ENCODE results near the gene RSU1. TPM values are rescaled to one million over a fixed set of nuclear protein-coding genes. Genes with fewer than 3 reads are reported as not detected.

The RSU1 gene
- total RNA-seq, 1 donor from 2014 or later: 75.3 TPM

DNA sequence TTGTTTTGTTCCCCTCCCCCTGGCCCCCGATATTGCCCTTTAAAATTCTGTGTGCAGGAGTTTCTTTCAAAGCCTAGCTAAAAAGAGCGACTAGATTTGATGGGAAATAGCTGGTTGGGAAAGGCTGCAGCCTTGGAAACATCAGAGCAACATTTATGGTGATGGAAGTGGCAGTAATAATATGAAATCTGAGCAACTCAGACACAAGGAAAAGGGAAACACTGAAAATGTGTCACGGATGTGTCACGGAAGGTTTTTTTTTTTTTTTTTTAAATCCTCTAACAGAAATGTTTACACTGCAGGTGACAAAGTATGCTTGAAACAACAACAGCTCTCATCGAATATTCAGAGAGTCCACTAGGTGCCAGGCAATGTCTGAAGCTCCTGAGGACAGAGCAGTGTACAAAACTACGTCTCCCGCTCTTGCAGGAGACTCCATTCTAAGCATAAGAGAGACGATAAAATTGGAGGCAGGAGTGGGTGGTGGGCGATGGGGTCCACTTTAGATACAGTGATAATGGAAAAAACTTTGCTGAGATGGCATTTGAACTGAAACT lies 143.0 kb downstream of the RSU1 start:
- no peak for DNase-seq (ENCODE audit: low read depth)

DNA sequence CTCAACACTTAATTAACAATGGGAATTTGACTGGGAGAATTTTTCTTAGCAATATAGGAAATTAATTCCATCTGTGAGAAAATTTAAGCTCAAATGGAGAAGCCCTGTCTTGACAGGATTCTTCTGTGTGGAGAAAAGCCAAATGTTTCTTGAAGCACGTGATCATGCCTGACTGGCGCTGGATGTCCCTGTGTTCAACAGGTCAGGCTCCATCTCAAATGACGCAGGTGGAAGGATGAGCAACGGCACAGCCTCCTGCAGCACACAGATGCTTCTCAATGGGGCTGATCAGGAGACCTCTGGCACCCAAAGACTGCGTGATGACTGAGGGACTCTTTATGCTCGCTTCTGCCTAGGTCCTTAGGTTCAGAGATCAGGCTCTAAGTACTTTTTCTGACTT lies 143.8 kb downstream of the RSU1 start:
- H3K4me3 ChIP-seq (ENCODE audit: low read depth, low read length): no peak overlapping the region
- H3K27me3 ChIP-seq (ENCODE audit: control insufficient read depth, insufficient read depth, low read length): no peaks in the 10 kb centered on the region
- no peak for DNase-seq (ENCODE audit: low read depth)
- TF ChIP-seq, protein P1, sequence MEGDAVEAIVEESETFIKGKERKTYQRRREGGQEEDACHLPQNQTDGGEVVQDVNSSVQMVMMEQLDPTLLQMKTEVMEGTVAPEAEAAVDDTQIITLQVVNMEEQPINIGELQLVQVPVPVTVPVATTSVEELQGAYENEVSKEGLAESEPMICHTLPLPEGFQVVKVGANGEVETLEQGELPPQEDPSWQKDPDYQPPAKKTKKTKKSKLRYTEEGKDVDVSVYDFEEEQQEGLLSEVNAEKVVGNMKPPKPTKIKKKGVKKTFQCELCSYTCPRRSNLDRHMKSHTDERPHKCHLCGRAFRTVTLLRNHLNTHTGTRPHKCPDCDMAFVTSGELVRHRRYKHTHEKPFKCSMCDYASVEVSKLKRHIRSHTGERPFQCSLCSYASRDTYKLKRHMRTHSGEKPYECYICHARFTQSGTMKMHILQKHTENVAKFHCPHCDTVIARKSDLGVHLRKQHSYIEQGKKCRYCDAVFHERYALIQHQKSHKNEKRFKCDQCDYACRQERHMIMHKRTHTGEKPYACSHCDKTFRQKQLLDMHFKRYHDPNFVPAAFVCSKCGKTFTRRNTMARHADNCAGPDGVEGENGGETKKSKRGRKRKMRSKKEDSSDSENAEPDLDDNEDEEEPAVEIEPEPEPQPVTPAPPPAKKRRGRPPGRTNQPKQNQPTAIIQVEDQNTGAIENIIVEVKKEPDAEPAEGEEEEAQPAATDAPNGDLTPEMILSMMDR (IDR thresholded peaks at IDR 0.05; ENCODE audit: insufficient read depth, low read length, poor library complexity, severe bottlenecking): no peak
- H3K36me3 ChIP-seq (ENCODE audit: control insufficient read depth, insufficient read depth, low read length): no peaks in the 10 kb centered on the region

More for the DNA sequence above, 143.0 kb downstream of the RSU1 start:
- no peak overlapping the region for H3K4me3 ChIP-seq (ENCODE audit: low read depth, low read length)
- H3K36me3 ChIP-seq (ENCODE audit: control insufficient read depth, insufficient read depth, low read length): no peaks in the 10 kb centered on the region
- H3K27me3 ChIP-seq (ENCODE audit: control insufficient read depth, insufficient read depth, low read length): no peaks in the 10 kb centered on the region
- TF ChIP-seq, protein P1 (IDR thresholded peaks at IDR 0.05; ENCODE audit: insufficient read depth, low read length, poor library complexity, severe bottlenecking): no peak

DNA sequence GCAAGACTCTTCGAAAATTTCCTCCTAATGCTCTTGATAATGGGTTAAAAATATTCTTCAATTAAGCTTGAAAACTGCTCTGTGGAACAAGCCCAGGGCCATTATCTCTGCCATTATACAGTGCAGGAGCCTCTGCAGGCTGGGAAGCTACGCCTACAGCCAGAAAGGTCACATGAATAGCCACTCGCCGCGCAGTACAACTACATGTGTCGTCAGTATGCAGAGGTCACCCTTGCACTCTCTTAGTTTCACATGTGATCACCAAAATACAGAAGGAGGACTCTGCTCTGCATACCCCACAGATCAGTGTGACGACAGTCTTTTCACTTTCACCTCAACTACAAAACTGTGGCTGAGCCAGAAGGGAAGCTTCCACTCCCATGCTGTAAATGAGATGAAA lies 153.8 kb downstream of the RSU1 start:
- no peaks in the 10 kb centered on the region for H3K27me3 ChIP-seq (ENCODE audit: control insufficient read depth, insufficient read depth, low read length)
- no peaks in the 10 kb centered on the region for H3K36me3 ChIP-seq (ENCODE audit: control insufficient read depth, insufficient read depth, low read length)
- TF ChIP-seq, protein P1 (IDR thresholded peaks at IDR 0.05; ENCODE audit: insufficient read depth, low read length, poor library complexity, severe bottlenecking): no peak
- H3K4me3 ChIP-seq (ENCODE audit: low read depth, low read length): no peak overlapping the region
- DNase-seq (ENCODE audit: low read depth): no peak

DNA sequence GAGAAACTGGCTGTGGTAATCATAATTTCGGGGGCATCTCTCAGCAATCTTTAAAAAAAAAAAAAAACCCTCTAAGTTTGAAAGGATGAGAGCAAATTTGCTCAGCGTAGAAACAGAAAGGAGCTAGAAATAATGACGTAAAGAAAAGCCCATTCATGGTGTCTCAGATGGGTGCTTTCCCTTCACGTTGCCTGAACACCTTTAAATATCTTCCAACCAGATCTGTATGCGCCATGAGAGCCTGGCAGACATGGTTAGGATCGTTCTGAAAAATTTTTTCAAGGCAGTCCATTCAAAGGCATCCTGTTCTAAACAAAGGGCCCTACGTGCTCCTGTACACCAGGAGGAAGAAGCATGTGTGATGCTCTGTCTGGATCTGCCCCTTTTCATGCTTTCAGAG lies 154.3 kb downstream of the RSU1 start:
- Histone ChIP-seq H3K27me3 (ENCODE audit: control insufficient read depth, insufficient read depth, low read length) (no peaks in the 10 kb centered on the region), H3K4me3 (ENCODE audit: low read depth, low read length) (no peak overlapping the region), H3K36me3 (ENCODE audit: control insufficient read depth, insufficient read depth, low read length) (no peaks in the 10 kb centered on the region)
- no peak for DNase-seq (ENCODE audit: low read depth)
- TF ChIP-seq, protein P1 (IDR thresholded peaks at IDR 0.05; ENCODE audit: insufficient read depth, low read length, poor library complexity, severe bottlenecking): no peak

DNA sequence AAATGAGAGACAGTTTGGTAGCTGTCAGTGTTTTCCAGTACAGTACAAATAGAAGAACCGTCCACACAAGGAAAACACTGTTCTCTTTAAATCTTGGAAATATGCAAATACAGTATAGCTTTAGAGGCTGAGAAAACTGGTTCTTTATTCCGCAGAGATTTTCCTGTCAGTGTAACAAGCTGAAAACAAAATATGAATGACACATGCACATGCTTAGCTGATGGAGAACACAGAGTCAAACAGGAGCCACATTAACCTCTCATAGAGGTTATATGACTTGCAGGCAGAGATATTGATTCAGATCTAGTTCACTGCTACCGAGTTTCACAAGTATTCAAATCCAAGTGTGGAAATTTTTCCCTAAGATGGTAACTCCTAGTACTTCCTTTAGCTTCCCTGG lies 160.3 kb downstream of the RSU1 start:
- no peaks in the 10 kb centered on the region for H3K36me3 ChIP-seq (ENCODE audit: control insufficient read depth, insufficient read depth, low read length)
- H3K27me3 ChIP-seq (ENCODE audit: control insufficient read depth, insufficient read depth, low read length): no peaks in the 10 kb centered on the region
- TF ChIP-seq, protein P1 (IDR thresholded peaks at IDR 0.05; ENCODE audit: insufficient read depth, low read length, poor library complexity, severe bottlenecking): no peak
- no peak for DNase-seq (ENCODE audit: low read depth)
- H3K4me3 ChIP-seq (ENCODE audit: low read depth, low read length): no peak overlapping the region

DNA sequence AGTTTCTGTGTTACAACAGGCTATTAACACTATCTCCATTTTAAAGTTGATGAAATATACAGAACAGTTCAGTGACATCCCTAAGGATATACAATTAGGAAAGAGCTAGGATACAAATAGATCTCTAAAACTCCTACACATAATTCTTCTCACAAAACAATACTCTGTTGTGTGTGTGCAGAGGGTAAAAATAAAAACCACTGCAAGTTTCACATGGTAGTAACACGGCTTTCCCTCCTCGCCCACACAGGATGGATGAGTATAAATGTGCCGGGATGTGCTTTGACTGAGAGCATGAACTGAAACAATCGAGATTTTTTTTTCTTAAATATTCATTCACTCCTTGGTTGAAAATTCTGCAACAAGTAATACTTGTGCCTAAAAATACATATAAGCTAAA lies 164.0 kb downstream of the RSU1 start:
- Histone ChIP-seq H3K4me3 (ENCODE audit: low read depth, low read length) (no peak overlapping the region), H3K36me3 (ENCODE audit: control insufficient read depth, insufficient read depth, low read length) (no peaks in the 10 kb centered on the region), H3K27me3 (ENCODE audit: control insufficient read depth, insufficient read depth, low read length) (no peaks in the 10 kb centered on the region)
- DNase-seq (ENCODE audit: low read depth): no peak
- TF ChIP-seq, protein P1 (IDR thresholded peaks at IDR 0.05; ENCODE audit: insufficient read depth, low read length, poor library complexity, severe bottlenecking): no peak
